Left lung (tissue), 10 donors: ENCODE results near the gene KIF3C. TPM values are rescaled to one million over a fixed set of nuclear protein-coding genes. Genes with fewer than 3 reads are reported as not detected.

Experiments
- ATAC-seq: fragments of 200-7000 bp; cut with Tn5 transposase; one replicate; pipeline ENCODE4 v1.9.1; 2020; ENCODE audit warnings: moderate library complexity
- DNase-seq, 4 donors: peaks; one replicate each; pipeline ENCODE4 v3.0.0-alpha.2; 2013 to 2020
- H3K27ac ChIP-seq, 2 donors: fragments of 200-600 bp; sonication (generic) in 1 of 2; one replicate each; pipeline versions ENCODE4 v1.5.0 to v1.8.0; 2020 to 2021
- H3K27me3 ChIP-seq, 2 donors: fragments of 200-600 bp; sonication (generic) in 1 of 2; one replicate each; pipeline versions ENCODE4 v1.5.0 to v1.8.0; 2020 to 2021
- H3K36me3 ChIP-seq, 2 donors: fragments of 200-600 bp; sonication (generic) in 1 of 2; one replicate each; pipeline versions ENCODE4 v1.5.0 to v1.8.0; 2020 to 2021
- H3K4me1 ChIP-seq, 2 donors: fragments of 200-600 bp; one replicate each; pipeline ENCODE4 v1.8.0; 2021
- H3K4me3 ChIP-seq, 2 donors: fragments of 200-600 bp; sonication (generic) in 1 of 2; one replicate each; pipeline versions ENCODE4 v1.5.0 to v1.8.0; 2020 to 2021; ENCODE audit warnings: mild to moderate bottlenecking in 1 of 2
- H3K9me3 ChIP-seq, 2 donors: fragments of 200-600 bp; sonication (generic) in 1 of 2; one replicate each; pipeline versions ENCODE4 v1.5.0 to v1.8.0; 2020 to 2021
- CTCF ChIP-seq, 2 donors: fragments of 200-600 bp; sonication (generic) in 1 of 2; IDR thresholded peaks; one replicate each; pipeline versions ENCODE4 v1.5.0 to v1.8.0; 2021; ENCODE audit warnings: antibody characterized with exemption in 2 of 2
- intact Hi-C, 2 donors: fragments of 100-400 bp; cut with DNase I; formaldehyde crosslinking; loops; one replicate each; pipeline versions ENCODE4 v1.11.2 to v1.14.2; 2022
- polyA plus RNA-seq, 6 donors: library from polyadenylated mRNA; unstranded; fragments of 120-200 nt; gene quantifications; one replicate each; pipeline ENCODE4 v1.2.1, GENCODE V29; 2013; ENCODE audit not compliant: insufficient read length in 6 of 6
- total RNA-seq, 2 donors: library from RNA; stranded (reverse); fragmentation: NEBNext Ultra II Directional; extraction: Animal tissue kit (Norgen Biotek cat#: 25700); gene quantifications; one replicate each; pipeline ENCODE4 v1.2.1, GENCODE V29; 2021
- donor health status: DM: no; HTN: yes; CAD: no.
- donor health status: DM: no; HTN: no; CAD: no.

Gene KIF3C
- total and polyA plus RNA-seq, 8 donors, result 5.4 to 23.1 (median 16.7) TPM

DNA sequence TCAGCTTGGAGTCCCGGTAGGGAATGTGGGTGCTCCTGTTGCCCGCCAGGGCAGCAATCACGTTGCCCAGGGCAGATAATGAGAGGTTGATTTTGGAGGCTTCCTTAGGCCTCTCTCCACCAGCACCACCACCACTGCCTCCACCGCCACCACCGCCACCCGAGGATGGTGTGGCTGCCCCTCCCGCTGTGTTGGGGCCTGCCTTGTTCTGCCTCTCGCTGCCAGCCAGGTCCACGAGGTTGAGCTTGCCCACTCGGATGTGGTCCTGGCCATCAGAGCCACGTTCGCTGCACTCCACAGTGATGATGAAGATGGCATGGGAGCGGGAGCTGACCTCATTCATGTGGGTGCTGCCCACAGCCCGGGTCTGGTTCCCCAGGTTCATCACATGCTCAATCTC is 1.3 kb downstream of the KIF3C start:
- intact Hi-C loops, result no loop called here
- Histone ChIP-seq H3K36me3 (no peaks in the 10 kb centered on the region), H3K27ac (no peak overlapping the region), H3K9me3 (no peaks in the 10 kb centered on the region), H3K4me3 (no peak overlapping the region), H3K27me3 (no peaks in the 10 kb centered on the region), H3K4me1 (peaks cover 11 to 18% of the 10 kb centered on the region in 2 donors)
- ATAC-seq (no peak), DNase-seq (no peak)
- no peak for TF ChIP-seq CTCF (IDR thresholded peaks at IDR 0.05)

DNA sequence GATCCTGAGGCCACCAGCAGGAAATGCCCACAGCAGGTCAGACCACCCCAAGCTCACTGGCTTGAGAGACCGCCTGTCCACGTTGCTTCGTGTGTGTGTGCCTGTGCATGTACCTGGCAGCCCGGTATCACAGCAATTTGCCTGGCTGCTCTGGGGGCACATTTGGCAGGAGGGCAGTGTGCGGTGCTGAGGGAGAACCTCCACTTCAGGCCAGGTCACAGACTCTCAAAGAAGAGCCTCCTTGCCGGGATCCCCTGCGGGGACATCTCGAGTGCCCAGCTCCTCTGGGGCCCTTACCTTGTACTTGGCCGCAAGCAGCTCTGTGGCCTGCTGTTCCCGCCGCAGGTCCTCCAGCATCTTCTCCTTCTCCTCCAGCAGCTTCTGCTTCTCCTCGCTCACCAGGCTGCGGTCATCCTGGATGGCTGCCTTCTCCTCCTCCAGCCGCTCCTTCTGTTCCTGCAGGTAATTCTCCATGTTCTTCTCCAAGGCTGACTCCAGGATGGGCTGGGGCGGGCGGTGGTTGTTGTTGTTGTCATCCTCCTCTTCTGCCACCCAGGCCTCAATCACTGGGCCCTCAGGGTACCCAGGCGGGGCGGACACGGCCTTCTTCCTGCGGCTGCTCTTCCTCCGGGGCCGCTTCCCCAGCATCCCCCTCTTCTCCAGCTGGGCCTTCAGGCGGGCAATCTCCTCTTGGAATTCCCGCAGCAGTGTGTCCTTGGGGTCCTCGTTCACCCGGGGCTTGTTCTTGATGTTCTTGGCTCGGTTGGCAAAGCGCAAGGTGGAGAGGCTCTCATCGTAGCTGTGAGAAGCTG is 2.0 kb downstream of the KIF3C start:
- DNase-seq (no peak), ATAC-seq (no peak)
- TF ChIP-seq CTCF (IDR thresholded peaks at IDR 0.05), result no peak
- intact Hi-C loops, result no loop called here
- Histone ChIP-seq H3K4me3 (no peak overlapping the region), H3K4me1 (peaks cover 11 to 18% of the 10 kb centered on the region in 2 donors), H3K9me3 (no peaks in the 10 kb centered on the region), H3K36me3 (no peaks in the 10 kb centered on the region), H3K27ac (no peak overlapping the region), H3K27me3 (no peaks in the 10 kb centered on the region)

DNA sequence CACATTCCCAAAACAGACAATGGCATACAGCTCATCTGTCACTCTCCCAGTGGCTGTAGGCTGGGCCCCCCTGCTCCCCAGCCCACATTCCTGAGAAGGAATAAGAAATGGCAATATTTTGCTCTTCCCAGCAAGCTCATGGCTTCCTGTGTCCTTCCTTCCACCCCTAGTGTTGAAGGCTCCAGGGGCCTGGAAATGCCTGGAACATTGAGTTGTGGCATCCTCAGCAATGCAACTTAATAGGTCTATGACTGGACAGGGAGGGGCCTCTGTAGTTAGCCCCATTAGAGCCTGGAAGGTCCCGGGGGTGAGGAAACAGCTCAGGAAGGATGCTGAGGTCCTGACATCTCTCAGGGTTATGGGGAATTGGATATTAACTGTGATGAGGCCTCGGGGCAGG is 3.3 kb downstream of the KIF3C start:
- intact Hi-C loops, result no loop called here
- Histone ChIP-seq H3K4me3 (no peak overlapping the region), H3K9me3 (no peaks in the 10 kb centered on the region), H3K4me1 (peaks cover 11 to 18% of the 10 kb centered on the region in 2 donors), H3K27ac (no peak overlapping the region), H3K36me3 (no peaks in the 10 kb centered on the region), H3K27me3 (no peaks in the 10 kb centered on the region)
- DNase-seq (no peak), ATAC-seq (no peak)
- TF ChIP-seq CTCF (IDR thresholded peaks at IDR 0.05), result no peak

GRCh38 chr2:25977768-25978167 is 4.5 kb downstream of the KIF3C start:
- intact Hi-C loops, result no loop called here
- no peak overlapping the region for H3K4me3 ChIP-seq
- no peaks in the 10 kb centered on the region for H3K36me3 ChIP-seq
- TF ChIP-seq CTCF (IDR thresholded peaks at IDR 0.05), result no peak
- H3K4me1 ChIP-seq, result peaks cover 7 to 14% of the 10 kb centered on the region in 2 donors
- no peaks in the 10 kb centered on the region for H3K27me3 ChIP-seq
- H3K27ac ChIP-seq, result no peak overlapping the region
- no peaks in the 10 kb centered on the region for H3K9me3 ChIP-seq
- DNase-seq (no peak), ATAC-seq (no peak)

GRCh38 chr2:25976983-25977741 is 5.1 kb downstream of the KIF3C start:
- Histone ChIP-seq H3K27me3 (no peaks in the 10 kb centered on the region), H3K4me1 (peaks cover 6 to 12% of the 10 kb centered on the region in 2 donors), H3K4me3 (no peak overlapping the region), H3K27ac (no peak overlapping the region), H3K36me3 (no peaks in the 10 kb centered on the region), H3K9me3 (no peaks in the 10 kb centered on the region)
- no peak for TF ChIP-seq CTCF (IDR thresholded peaks at IDR 0.05)
- no peak for ATAC-seq
- DNase-seq, result no peak
- intact Hi-C loops, result no loop called here
